Endothelial cell (in vitro differentiated cells): ENCODE data around the gene CASK. TPM values are rescaled to one million over a fixed set of nuclear protein-coding genes. Genes with fewer than 3 reads are reported as not detected.

Source experiments
- DNase-seq: peaks from one replicate; pipeline ENCODE4 v3.0.0; 2021; ENCODE audit warnings: low spot score
- H3K27ac Mint-ChIP-seq: one replicate; pipeline ENCODE4 v1.8.0; 2021; ENCODE audit warnings: mixed read lengths, inconsistent platforms; ENCODE audit not compliant: unreplicated experiment
- H3K27me3 Mint-ChIP-seq: one replicate; pipeline ENCODE4 v1.8.0; 2021; ENCODE audit warnings: mild to moderate bottlenecking, moderate library complexity, mixed read lengths, inconsistent platforms; ENCODE audit not compliant: unreplicated experiment
- H3K36me3 Mint-ChIP-seq: one replicate; pipeline ENCODE4 v1.8.0; 2021; ENCODE audit warnings: mild to moderate bottlenecking, low read depth, mixed read lengths, inconsistent platforms; ENCODE audit not compliant: unreplicated experiment
- H3K4me1 Mint-ChIP-seq: one replicate; pipeline ENCODE4 v1.8.0; 2021; ENCODE audit warnings: mild to moderate bottlenecking, mixed read lengths, inconsistent platforms; ENCODE audit not compliant: unreplicated experiment
- H3K4me3 Mint-ChIP-seq: one replicate; pipeline ENCODE4 v1.8.0; 2021; ENCODE audit warnings: mild to moderate bottlenecking, mixed read lengths, inconsistent platforms; ENCODE audit not compliant: unreplicated experiment
- H3K9me3 Mint-ChIP-seq: one replicate; pipeline ENCODE4 v1.8.0; 2021; ENCODE audit warnings: mixed read lengths, inconsistent platforms; ENCODE audit not compliant: unreplicated experiment
- total RNA-seq: library from RNA; stranded (reverse); fragmentation: NEBNext Ultra II Directional; extraction: Animal tissue kit (Norgen Biotek cat#: 25700); gene quantifications from one replicate; pipeline ENCODE4 v1.2.1, GENCODE V29; 2021; ENCODE audit not compliant: unreplicated experiment
- TF ChIP-seq, protein P1 (sequence below): fragments of 200-600 bp; sonication (generic); IDR thresholded peaks from one replicate; pipeline ENCODE4 v1.5.0; 2021; ENCODE audit warnings: antibody characterized with exemption; ENCODE audit not compliant: unreplicated experiment

Gene CASK
- total RNA-seq, 1 donor from 2014 or later = 62.5 TPM

DNA sequence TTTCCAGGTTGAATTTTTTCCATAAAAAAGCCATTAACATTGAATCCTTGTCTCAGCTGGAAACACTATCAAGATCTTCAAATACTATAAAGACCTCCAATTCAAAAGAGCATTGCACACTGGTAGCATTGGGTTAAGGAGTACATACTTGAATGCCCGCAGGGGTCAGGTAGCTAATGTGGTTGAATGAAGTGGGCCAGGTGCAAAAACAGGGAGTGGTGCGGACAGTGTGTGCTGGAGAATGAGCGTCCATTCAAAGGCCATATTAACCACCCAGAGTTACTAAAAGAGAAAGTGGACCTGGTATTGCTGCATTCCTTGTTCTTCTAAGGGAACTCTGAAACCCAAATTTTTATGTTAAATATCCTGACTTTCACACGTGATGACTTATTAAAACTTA is 384.6 kb downstream of the CASK start:
- Mint-ChIP-seq H3K4me3 (no peak overlapping the region), H3K27me3 (no peaks in the 10 kb centered on the region), H3K36me3 (no peaks in the 10 kb centered on the region), H3K27ac (no peak overlapping the region), H3K4me1 (no peaks in the 10 kb centered on the region), H3K9me3 (no peaks in the 10 kb centered on the region)
- TF ChIP-seq, protein P1, sequence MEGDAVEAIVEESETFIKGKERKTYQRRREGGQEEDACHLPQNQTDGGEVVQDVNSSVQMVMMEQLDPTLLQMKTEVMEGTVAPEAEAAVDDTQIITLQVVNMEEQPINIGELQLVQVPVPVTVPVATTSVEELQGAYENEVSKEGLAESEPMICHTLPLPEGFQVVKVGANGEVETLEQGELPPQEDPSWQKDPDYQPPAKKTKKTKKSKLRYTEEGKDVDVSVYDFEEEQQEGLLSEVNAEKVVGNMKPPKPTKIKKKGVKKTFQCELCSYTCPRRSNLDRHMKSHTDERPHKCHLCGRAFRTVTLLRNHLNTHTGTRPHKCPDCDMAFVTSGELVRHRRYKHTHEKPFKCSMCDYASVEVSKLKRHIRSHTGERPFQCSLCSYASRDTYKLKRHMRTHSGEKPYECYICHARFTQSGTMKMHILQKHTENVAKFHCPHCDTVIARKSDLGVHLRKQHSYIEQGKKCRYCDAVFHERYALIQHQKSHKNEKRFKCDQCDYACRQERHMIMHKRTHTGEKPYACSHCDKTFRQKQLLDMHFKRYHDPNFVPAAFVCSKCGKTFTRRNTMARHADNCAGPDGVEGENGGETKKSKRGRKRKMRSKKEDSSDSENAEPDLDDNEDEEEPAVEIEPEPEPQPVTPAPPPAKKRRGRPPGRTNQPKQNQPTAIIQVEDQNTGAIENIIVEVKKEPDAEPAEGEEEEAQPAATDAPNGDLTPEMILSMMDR = no peak
- DNase-seq = no peak

DNA sequence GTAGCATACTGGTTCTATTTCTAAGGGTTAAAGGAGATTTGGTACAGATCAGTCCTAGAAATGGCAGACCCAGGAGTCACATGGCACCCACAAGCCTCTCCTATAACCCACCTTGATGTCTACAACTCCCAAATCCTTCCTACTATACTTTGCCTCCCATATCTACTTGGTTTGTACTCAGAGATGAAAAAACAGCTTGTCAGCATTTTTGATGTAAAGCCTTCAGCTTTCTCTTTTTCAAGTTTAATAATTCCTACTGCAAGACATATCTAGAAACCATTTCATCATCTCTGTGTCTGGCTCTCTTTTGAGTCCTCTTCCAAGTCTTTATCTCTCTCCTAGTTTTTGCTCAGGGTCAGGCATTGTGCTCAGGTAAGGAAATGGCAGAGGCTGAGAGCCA is 393.3 kb downstream of the CASK start:
- H3K4me3 Mint-ChIP-seq = no peak overlapping the region
- no peaks in the 10 kb centered on the region for H3K9me3 Mint-ChIP-seq
- TF ChIP-seq, protein P1 = no peak
- H3K4me1 Mint-ChIP-seq = no peaks in the 10 kb centered on the region
- peaks cover 23% of the 10 kb centered on the region for H3K36me3 Mint-ChIP-seq
- H3K27me3 Mint-ChIP-seq = no peaks in the 10 kb centered on the region
- H3K27ac Mint-ChIP-seq = no peak overlapping the region
- no peak for DNase-seq

DNA sequence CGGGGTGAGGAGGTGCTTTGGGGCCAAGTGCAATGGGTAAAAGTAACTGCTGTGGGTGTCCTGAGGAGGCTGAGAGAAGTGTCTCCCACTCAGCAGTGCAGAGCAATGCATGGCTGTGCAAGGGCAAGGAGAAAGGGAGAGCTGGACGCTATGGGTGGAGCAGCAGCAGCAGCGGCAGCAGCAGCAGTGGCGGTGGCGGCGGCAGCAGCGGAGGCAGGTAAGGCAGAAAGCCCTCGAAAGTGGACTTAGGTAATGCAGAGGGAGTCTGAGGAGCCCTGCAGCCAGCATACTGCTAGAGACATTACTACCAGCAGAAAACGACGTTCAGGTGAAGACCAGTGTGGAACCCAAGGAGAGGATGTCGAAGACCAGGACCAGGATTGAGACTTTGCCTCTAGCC is 394.1 kb downstream of the CASK start:
- H3K27me3 Mint-ChIP-seq = no peaks in the 10 kb centered on the region
- TF ChIP-seq, protein P1 = no peak
- H3K4me3 Mint-ChIP-seq = no peak overlapping the region
- H3K36me3 Mint-ChIP-seq = peaks cover 23% of the 10 kb centered on the region
- no peaks in the 10 kb centered on the region for H3K4me1 Mint-ChIP-seq
- DNase-seq = no peak
- H3K27ac Mint-ChIP-seq = no peak overlapping the region
- no peaks in the 10 kb centered on the region for H3K9me3 Mint-ChIP-seq

DNA sequence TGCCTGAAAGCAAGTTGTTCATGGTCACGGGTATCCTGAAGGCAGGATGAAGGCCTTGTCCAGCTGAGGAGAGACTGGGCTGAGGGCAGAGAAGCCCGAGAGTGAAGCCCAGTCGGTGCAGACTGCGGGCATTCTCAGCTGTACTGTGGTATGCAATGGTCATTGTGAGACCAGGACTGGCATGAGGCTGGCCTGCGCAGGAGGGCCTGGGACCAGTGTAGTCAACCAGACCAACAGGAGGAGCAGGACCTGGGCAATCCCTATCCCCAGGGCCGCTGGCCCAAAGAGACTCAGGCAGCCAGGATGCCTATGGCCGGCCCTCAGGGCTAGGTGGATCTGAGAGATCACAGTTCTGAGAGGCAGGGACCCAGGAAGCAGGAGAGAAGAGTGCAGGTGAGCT is 394.6 kb downstream of the CASK start:
- Mint-ChIP-seq H3K27ac (no peak overlapping the region), H3K4me3 (no peak overlapping the region), H3K9me3 (no peaks in the 10 kb centered on the region), H3K36me3 (peaks cover 23% of the 10 kb centered on the region), H3K27me3 (no peaks in the 10 kb centered on the region), H3K4me1 (no peaks in the 10 kb centered on the region)
- TF ChIP-seq, protein P1 = no peak
- DNase-seq = no peak

DNA sequence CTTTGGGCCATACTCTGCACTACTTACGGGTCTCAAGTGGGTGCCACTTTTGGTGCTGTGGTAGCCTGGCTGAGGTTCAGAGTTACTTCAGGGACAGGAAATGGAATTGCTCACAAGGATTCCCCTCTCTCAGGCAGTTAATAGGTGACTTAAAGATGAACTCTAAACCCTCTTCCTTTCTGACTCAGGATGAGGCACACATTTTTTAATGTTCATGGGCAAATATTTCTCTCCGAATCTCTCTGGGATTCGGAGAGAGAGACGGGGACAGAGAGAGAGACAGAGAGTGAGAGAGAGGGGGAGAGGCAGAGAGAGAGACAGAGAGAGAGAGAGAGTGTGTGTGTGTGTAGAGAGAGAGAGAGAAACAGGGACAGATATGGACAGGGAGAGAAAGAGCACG is 396.4 kb downstream of the CASK start:
- TF ChIP-seq, protein P1 = no peak
- H3K27ac Mint-ChIP-seq = no peak overlapping the region
- no peaks in the 10 kb centered on the region for H3K9me3 Mint-ChIP-seq
- no peak for DNase-seq
- peaks cover 26% of the 10 kb centered on the region for H3K36me3 Mint-ChIP-seq
- no peaks in the 10 kb centered on the region for H3K4me1 Mint-ChIP-seq
- no peaks in the 10 kb centered on the region for H3K27me3 Mint-ChIP-seq
- H3K4me3 Mint-ChIP-seq = no peak overlapping the region
